Ovary (tissue), 3 donors: ENCODE results near the gene KYNU.

Experiments
- CTCF ChIP-seq, 3 donors: fragments of 450-650 bp in 2 of 3; fragments of 200-600 bp in 1 of 3; IDR thresholded peaks; one replicate each; pipeline versions ENCODE4 v1.5.1 to v1.8.0; 2016 to 2022; ENCODE audit warnings: antibody characterized with exemption in 3 of 3, mild to moderate bottlenecking in 1 of 3
- EP300 ChIP-seq: sonication (generic); formaldehyde crosslinking; IDR thresholded peaks from one replicate; pipeline ENCODE4 v1.6.1; 2017; ENCODE audit warnings: antibody characterized with exemption
- POLR2A ChIP-seq: fragments of 450-650 bp; IDR thresholded peaks from one replicate; pipeline ENCODE4 v1.6.1; 2017; ENCODE audit warnings: antibody characterized with exemption, mild to moderate bottlenecking, moderate library complexity
- donor health status: DM: no; HTN: no; CAD: no.

- TF ChIP-seq CTCF (IDR thresholded peaks at IDR 0.05) (no peak), POLR2A (no peak), EP300 (no peak)
Measured at GRCh38 chr2:142942690-142943089, 65.2 kb downstream of the KYNU start.
